HG03064 (cell line): ENCODE measurements around the gene TREH.

Experiments used
- ATAC-seq: cut with Tn5 transposase; IDR thresholded peaks from one replicate; pipeline ENCODE4 v1.9.1; 2021; ENCODE audit warnings: low read depth; ENCODE audit not compliant: unreplicated experiment

Gene TREH

DNA sequence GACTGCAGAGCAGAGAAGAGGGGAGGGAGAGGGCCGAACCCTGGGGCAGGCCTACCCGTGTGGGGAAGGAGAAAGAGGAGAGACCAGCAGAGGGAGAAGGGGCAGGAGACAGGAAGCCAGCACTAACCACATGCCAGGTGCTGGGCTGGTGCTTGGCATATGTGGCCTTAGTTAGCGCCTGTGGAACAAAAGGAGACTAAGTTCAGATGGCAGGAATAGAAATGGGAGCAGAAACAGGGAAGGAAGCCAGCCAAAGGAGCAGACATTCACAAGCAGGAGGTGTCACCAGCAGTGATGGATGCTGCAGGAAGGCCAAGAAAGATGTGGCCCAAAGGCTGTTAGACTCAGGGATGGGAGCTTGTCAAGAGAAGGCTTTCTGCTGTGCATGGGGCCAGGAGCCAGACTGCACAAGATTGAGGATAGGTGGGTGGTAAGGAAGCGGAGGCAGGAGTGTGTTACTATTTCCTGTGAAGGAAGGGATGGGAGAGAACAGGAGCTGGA is 26.7 kb downstream of the TREH start:
- ATAC-seq: no peak

GRCh38 chr11:118651820-118652219 is 27.6 kb downstream of the TREH start:
- no peak for ATAC-seq

DNA sequence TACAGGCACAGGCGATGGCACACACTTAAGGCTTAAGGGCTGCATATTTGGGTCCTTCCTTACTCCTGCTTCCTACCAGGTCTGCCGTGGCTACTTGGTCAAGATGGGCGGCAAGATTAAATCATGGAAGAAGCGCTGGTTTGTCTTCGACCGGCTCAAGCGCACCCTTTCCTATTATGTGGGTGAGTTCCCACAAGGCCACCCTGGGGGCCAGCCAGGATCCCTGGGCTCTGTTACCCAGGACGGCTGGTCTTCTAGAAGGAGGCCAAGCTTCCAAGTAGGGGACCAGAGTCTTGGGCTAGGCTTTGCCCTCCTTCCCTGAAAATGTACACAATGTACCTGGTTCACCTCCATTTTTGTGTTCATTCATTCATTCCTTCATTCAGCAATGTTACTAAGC is 29.1 kb downstream of the TREH start:
- ATAC-seq: no peak

DNA sequence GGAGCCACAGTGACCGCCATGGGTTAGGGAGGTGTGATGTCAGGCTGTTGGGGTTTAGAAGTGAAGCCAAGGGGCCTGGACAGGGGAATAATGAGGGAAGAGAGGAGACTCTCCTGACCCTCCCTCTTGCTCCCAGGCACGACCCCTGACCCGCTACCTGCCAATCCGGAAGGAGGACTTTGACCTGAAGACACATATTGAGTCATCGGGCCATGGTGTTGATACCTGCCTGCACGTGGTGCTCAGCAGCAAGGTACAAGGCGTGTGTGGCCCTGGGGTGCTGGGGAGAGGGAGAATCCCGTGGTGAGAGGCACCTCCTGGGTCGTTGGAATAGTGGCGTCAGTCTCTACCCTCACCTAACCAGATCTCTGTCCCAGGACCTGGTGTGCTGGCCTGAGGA is 29.5 kb downstream of the TREH start:
- ATAC-seq: no peak

DNA sequence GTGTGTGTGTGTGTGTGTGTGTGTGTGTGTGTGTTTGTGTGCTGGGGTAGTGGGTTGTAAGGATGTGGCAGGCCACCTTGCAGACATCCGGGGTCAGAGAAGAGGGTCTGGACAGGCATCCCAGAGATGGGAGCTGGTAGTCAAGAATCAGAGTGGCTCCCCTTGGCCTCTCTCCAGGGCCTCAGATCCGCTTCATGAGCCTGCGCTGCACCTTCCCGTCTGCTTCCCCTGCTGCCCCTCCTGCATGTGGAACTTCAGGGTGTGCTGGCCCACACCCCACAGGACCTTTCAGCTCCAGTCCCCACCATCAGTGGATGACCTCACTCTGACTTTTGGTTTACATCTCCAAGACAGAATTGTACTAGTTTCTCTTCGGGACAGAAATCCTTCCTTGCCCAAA is 31.2 kb downstream of the TREH start:
- ATAC-seq: no peak

GRCh38 chr11:118646393-118646792 is 33.1 kb downstream of the TREH start:
- ATAC-seq: no peak

GRCh38 chr11:118645066-118645715 is 34.3 kb downstream of the TREH start:
- no peak for ATAC-seq

DNA sequence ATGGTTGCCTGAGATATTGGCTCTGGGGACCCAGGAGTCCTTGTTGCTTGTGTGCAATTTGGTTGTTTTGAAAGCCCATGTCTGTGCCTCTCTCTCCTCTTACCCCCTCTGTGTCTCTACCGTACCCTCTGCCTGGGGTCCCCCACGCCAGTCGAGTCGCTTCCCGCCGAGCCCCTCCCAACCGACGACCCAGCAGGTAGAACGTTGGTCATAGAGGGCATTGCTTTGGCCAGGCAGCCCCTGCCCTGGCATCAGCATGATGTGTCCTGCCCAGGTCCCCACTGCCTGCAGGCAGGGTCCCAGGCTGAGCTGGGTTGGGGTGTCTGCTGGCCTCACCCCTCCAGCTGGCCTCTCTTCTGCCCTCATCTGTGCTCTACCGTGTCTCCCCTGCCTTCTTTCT is 35.0 kb downstream of the TREH start:
- no peak for ATAC-seq

GRCh38 chr11:118643995-118644345 is 35.5 kb downstream of the TREH start:
- ATAC-seq: no peak

DNA sequence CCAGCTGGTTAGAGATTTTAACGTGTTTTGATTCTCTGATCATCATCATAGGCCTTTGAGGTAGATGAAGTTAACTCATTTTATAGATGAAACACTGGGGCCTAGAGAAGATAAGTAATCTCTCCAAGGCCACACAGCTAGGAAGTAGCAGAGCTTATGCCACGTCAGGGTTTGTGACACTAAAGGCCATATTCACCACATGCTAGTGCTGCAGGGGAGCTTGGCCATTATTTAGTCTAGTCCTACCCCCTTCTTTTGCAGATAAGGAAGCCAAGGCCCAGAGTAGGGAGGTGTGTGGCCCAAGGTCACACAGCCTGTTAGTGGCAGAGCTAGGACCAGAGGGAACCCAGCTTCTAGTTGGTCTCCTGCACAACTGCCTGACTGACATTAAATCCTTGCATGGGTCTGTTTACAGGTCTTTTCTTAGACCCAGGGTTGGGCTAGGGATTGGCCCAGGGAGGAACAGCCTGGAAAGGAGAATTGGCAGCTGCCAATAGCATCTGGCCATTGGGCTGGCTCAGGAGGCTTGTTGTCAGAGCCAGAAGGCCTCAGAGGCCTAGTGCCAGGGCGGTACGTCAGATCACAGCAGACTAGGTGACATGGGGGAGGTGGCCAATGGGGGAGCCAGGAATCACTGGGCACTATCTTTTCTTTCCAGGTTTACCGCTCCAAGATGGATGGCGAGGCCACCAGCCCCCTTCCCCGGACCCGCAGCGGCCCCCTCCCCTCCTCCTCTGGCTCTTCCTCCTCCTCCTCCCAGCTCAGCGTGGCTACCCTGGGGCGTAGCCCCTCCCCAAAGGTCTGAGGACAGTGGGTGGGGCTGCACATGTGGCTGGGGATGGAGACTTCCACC is 36.1 kb downstream of the TREH start:
- no peak for ATAC-seq

DNA sequence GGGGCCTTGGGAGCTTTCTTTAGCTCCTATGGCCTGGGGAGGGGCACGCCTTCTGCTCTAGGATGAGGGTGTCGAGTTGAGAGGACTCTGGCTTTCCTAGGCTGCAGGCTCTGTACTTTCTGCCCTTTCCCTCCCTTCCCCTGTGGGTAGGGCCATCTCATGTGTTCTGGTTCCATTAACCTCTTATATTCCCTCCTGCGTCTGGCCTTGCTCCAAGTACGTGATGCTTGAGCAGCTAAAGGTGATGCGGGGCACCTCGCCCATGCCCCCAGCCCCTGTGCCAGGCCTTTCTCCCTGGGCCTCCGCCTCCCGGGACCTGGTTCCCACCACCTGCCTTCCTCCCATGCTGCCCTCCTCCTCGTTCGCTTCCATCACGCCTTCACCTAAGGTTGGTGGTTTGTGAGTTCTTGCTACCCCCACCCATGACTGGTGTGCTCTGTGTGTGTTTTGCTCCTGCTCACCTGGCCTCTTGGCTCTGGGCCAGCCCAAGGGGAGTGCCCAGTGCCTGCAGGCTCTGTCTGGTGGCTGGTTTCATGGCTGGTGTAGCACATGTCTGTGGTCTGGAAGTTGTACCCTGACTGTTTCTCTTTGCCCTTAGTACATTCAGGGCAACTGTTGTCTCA is 37.9 kb downstream of the TREH start:
- ATAC-seq: no peak

- ATAC-seq: no peak
Measured at GRCh38 chr11:118640332-118641154, 38.9 kb downstream of the TREH start.

- ATAC-seq: no peak
Measured at GRCh38 chr11:118639899-118640298, 39.6 kb downstream of the TREH start.

GRCh38 chr11:118638726-118639125 is 40.7 kb downstream of the TREH start:
- no peak for ATAC-seq

DNA sequence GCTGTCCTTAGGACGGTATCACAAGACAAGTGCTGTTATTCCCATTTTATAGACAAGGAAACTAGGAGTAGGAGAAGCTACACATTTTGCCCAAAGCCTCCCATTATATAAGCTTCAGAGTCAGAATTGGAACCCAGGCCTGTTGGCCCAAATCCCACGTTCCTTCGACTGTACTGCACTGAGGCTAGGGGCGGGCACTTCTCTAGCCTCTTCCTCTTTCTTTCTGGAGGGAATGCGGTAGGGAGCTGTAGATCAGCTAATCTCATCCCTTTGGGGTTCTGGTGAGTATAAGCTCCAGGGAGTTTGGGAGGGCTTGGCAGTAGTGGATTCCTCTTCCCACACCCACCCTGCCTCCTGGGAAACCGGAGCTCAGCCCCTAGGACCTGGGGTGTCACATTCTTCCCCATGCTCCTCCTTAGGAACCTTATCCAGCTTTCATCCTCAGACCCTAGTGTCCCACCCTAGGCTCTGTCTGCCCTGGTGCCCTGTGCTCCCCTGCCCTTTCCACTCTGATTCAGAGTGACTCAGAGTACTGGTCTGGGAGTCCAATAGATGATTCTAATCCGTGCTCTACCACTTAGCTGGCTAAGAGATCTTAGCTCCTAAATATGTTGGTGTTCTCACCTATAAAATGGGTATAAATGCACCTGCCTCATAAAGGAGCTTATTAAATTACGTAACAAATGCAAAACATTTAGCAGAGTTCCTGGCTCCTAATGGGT is 42.7 kb downstream of the TREH start:
- ATAC-seq: no peak

GRCh38 chr11:118635642-118636041 is 43.8 kb downstream of the TREH start:
- no peak for ATAC-seq

- ATAC-seq: no peak
Measured at GRCh38 chr11:118635237-118635591, 44.2 kb downstream of the TREH start.

GRCh38 chr11:118634431-118635236 is 44.8 kb downstream of the TREH start:
- no peak for ATAC-seq

- no peak for ATAC-seq
Measured at GRCh38 chr11:118633979-118634378, 45.5 kb downstream of the TREH start.
